Stimulated activated CD8-positive, alpha-beta memory T cell treated with anti-CD3 and anti-CD28 coated beads, Interleukin-12 subunit alpha, Interleukin-12 subunit beta, amount 100 ng/mL, for 1 hour (primary cell): ENCODE data around the gene ERC2.

Experiments used
- DNase-seq: peaks from one replicate; pipeline ENCODE4 v3.0.0-alpha.2; 2020; ENCODE audit warnings: low read depth

Gene ERC2

DNA sequence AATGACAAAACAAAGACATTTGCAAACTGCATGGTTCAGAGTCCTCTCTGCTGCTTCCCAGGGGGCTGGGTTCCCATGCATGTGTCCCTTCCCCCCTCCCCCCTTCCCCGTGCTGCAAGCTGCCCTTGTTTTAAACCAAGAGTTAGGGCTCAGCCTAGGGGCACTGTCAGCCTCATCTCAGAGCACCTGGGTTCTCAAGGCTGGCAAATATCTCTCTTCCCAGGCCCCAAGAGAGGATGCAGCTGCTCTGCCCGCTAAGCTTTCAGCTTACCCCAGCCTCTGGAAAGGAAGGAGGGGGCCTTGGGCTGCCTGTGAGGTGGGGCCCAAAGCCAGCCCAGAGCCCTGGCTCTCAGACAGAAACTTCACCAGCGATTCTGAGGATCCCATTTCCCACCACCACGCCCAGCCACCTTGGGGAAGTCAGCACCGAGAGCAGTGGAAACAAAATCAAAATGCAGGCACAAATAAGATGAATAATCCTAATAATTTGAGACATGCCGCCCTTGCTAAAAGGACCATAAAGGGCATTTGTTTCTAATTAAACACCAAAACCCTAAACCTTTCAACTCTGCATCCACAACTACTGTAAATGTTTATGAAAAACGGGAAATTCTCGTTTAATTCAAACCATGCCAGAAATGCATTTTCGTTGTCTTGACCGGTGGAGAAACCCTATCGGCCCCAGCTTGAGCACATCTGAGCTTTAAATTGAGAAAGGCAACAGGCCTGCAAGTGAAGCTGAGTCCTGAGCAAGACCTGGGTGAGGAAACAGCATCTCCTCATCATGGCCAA lies 913.4 kb downstream of the ERC2 start:
- DNase-seq, result no peak

DNA sequence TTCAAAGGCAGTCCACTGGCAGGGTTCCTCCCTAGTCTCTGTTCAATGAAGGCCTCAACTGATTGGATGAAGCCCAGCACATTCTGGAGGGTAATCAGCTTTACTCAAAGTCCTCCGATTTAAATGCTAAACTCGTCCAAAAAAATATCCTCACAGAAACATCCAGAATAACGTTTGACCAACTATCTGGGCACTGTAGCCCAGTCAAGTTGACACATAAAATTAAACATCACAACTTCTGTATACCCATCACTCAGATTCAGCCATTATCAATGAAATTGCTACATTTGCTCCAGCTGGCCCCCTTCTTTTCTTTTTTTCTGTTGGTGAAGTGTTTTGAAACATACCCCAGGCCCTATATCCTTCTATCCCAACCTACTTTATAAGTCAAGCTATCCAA lies 916.6 kb downstream of the ERC2 start:
- no peak for DNase-seq

DNA sequence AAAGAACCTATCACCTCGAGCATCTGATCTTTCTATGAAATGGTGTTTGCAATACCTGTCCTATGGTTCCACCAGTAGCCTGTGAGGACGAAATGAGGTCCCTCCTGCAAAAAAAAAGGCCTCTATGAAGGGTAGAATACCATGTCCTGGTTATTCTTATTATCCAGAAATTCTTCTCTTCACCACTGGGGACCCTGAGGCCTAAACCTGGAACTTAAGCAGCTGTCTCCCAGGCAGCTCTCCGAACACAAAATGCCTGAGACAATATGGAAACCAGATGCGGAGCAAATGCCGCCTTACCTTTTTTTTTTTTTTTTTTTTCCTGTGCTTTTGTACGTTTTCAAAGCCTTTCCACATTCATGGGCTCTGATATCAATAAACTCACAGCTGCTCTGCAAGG lies 919.1 kb downstream of the ERC2 start:
- DNase-seq, result no peak

DNA sequence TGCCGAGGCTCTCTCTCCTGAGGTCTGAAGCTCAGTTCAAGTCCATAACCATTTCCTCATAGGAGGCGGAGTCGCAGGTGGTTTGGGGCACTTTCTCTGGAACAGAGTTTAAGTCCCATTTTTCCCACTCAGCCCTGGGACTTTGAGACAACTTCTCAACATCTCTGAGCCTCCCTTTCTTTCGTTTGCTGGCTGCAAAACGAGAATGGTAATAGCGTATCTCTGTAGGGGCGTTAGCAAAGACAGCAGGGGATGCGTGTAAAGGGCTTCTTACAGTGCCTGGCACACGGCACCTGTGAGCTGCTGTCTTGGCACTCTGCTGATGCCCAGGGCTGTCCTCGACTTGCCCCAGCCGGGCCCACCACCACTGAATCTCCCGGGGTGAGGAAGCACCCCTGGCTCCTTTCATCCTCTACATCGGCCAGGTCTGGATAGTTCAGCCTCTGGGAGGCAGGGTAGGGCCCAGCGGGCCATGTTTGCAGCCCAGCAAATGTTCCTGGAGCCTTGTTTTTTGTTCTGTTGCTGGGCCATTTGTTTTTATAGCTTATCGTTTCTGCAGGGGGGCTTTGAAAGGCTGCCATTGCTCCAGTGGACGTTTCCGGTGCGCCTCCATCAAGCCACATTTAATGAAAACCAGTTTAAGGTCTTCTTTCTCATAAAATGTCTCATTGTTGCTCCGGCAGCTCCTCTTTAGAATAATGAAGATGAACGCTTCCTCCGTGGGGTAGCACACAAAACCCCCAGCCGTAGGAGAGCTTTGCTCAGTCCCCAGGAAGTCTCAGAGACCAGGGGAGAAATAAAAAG lies 921.2 kb downstream of the ERC2 start:
- DNase-seq, result no peak

DNA sequence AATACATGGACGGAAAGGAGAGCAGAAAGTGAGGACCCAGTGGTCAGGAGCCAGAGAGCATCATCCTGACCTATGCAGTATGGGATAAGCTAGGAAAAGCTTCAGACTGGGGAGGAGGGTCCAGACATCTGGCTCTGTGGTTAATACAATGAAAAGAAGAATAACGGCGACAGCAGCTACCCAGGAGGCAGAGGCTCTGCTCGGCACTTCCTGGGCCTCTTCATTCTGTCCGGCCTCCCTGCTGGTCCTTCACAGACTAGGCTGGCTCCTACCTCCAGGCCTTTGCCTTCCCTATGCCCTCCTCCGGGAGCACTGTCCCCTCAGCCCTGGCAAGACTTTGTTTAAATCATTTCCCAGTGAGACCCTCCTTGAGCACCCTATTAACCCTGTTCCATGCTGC lies 922.3 kb downstream of the ERC2 start:
- DNase-seq, result no peak

GRCh38 chr3:55544219-55544618 lies 924.0 kb downstream of the ERC2 start:
- DNase-seq, result no peak

GRCh38 chr3:55543181-55543614 lies 925.1 kb downstream of the ERC2 start:
- no peak for DNase-seq

- no peak for DNase-seq
Observed at GRCh38 chr3:55541456-55541855, 926.8 kb downstream of the ERC2 start.

DNA sequence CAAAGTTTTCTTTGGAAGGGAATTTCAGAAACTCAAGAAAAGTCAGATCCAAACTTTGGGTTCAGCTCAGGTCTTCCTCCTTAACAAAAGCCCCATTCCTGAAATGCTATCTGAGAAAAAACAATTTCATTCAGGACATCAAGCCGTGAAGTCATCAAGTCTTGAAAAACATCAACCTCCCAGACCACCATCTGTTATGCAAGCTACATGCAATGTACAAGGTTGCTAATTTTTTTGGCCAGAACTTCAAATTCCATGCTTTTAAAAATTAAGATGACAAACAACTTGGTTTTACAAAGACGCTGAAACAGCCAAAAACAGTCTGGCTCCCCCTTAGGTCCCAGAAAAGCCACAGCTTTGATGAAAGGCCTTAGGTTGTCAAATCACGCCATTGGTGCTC lies 927.3 kb downstream of the ERC2 start:
- no peak for DNase-seq

DNA sequence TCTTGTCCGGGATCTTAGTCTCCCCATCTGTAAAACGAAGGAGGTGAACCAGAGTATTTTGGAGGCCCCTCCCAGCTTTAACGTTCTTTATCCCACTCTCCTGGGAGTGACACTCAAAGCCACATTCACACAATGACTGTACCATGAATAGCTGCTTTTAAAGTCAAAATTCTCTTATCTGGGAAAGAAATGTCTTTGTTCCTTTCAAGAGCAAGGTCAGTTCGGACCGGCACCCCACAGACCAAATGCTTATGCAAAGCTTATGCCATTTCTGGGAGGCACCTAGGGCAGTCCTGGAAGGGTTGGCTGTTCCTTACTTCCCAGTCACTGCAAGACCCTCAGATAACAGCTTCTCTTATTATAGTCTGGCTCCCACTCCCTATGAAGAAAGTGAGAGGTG lies 927.7 kb downstream of the ERC2 start:
- DNase-seq, result no peak

- DNase-seq, result no peak
Observed at GRCh38 chr3:55538158-55538557, 930.1 kb downstream of the ERC2 start.

DNA sequence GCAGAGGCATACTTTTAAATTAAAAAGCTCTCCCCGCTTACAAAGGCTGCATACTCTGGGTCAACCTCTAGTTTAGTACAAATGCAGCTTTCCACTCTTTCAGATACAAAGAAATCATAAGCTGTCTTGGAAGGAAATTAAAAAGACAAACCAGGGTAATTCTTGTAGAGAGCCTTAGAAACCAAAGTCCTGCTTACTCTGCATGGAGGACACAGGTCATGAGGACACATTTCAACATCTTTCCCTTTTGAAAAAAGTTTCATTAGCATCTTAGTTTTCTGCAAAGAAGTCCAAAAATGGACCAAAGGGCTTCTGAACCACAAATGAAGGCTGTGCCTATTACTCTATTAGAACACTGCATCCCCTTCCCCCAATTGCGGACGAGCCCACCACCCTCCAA lies 930.7 kb downstream of the ERC2 start:
- DNase-seq, result no peak

GRCh38 chr3:55537129-55537528 lies 931.1 kb downstream of the ERC2 start:
- no peak for DNase-seq

- DNase-seq, result no peak
Observed at GRCh38 chr3:55534876-55535275, 933.4 kb downstream of the ERC2 start.

- no peak for DNase-seq
Observed at GRCh38 chr3:55532806-55533205, 935.5 kb downstream of the ERC2 start.

DNA sequence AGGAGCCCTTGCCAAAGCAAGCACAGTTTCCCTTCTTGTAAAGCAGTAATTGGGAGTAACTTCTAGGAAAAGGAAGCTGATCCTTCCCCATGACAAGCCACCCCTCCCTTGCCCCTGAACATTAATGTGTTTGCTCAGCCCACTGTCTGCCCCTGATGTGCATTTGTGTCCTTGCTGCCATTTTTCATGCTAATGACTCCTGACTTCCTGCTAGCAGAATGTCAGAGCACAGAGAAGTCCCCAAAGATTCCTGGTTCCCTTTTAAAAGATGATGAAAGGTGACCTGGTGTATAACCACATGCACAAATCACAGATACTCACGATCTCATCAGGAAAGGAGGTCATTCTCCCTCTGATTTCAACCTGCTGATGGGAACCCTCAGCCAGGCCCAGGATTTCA lies 936.9 kb downstream of the ERC2 start:
- no peak for DNase-seq

DNA sequence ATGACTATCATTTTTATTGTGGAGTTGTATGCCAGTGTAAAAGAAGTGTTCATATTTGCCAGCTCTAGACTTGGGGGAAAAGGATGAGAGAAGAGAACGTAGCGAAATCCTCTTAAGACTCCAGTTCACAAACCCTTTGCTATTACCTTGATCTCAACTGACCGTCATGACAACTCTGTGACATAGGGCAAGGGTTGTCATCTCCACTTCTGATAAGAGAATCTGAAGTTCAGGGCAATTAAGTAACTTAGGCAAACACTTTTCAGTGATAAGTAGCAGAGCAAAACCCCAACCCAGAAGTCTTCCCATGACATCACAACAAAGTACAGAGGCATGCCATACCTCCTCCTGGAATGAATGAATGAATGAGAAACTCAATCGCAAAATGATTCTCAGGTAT lies 940.9 kb downstream of the ERC2 start:
- no peak for DNase-seq

- no peak for DNase-seq
Observed at GRCh38 chr3:55526332-55527030, 941.8 kb downstream of the ERC2 start.

DNA sequence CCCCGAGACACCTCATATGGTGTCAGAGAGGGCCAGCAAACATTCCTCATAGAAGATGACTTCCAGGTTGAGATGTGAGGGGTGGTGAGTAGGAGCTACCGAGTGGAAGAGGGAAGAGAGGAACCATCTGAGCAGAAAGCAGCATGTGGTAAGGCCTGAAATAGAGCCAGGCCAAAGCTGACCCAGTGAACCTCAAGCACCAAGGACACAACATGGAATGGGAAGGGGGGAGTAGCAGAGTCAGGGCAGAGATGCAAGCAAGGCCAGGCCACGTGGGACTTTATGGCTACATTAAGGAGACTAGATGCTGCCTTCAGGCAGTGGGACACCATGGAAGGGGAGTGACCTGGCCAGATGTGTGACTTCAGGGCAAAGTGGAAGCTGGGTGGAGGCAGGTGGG lies 942.8 kb downstream of the ERC2 start:
- no peak for DNase-seq

- no peak for DNase-seq
Observed at GRCh38 chr3:55524565-55525244, 943.6 kb downstream of the ERC2 start.

- DNase-seq, result no peak
Observed at GRCh38 chr3:55523471-55523870, 944.8 kb downstream of the ERC2 start.

DNA sequence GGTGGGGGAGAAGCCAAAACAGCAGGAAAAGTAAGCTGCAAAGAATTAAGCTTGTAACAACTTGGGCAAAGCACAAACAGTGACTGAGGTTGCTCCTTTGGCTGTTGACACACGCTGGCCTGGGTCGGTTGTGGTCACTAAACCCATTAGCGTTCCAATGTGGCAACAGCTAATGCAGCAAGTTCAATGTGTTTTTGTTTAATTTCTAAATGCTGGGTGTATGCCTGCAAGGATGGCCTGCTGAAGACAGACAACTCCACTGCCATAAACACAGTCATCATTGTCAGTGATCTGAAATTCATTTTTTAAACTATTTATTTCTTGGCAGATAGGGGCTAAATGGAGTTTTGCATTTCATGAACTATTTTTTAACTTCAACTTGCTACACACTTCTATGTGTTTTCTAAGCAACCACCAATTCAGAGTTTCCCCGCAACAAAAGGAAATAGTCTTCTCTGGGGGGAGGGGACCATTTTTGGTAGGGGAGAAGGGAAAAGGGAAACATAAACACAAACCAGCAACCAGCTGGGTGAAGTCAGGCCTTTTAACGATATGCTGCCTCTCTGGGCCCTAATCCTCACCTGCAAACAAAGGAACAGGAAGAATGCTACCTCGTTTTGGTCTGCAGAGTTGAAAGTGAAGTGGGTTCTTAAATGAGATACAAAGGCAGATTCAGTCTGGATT lies 946.4 kb downstream of the ERC2 start:
- no peak for DNase-seq
